Measurements from ENCODE around the gene SACM1L.
"Not testable (repeated sequence)": the region's sequence is repeated elsewhere in the genome, so short reads cannot be mapped to it uniquely, and the experiment has no call there.

Gene SACM1L

GRCh38 chr3:45746165-45746776 is 57.1 kb downstream of the SACM1L start:
- H2AFZ ChIP-seq (ENCODE audit: low read depth, low read length), result no peak overlapping the region
- ATAC-seq (ENCODE audit: insufficient read depth, low read depth), result no peak; the same call in 2 of the 3 replicates
- no peak overlapping the region for H3K4me2 ChIP-seq (ENCODE audit: insufficient read depth, low read length)
- no peak for DNase-seq
- no peak overlapping the region for H3K27ac ChIP-seq (ENCODE audit: low read length)
- H3K4me1 ChIP-seq (ENCODE audit: insufficient read depth, low read length), result no peaks in the 10 kb centered on the region
- no peaks in the 10 kb centered on the region for H3K79me2 ChIP-seq (ENCODE audit: insufficient read depth, low read length)
- TF ChIP-seq CTCF (IDR thresholded peaks at IDR 0.05; ENCODE audit: borderline replicate concordance, extremely low read depth, low read length, poor library complexity, severe bottlenecking) (no peak), EZH2 (IDR thresholded peaks at IDR 0.05; ENCODE audit: borderline replicate concordance, low read depth, low read length, severe bottlenecking) (no peak)
- H3K9ac ChIP-seq (ENCODE audit: low read depth, low read length), result no peak overlapping the region
- H3K27me3 ChIP-seq (ENCODE audit: insufficient read depth, low read length, poor library complexity), result no peaks in the 10 kb centered on the region
- H3K9me3 ChIP-seq (ENCODE audit: insufficient read depth, low read length, severe bottlenecking), result no peaks in the 10 kb centered on the region
- H4K20me1 ChIP-seq (ENCODE audit: insufficient read depth, low read length), result no peaks in the 10 kb centered on the region; the same call in 1 of the 2 replicates
- H3K4me3 ChIP-seq (ENCODE audit: low read depth in 1 of 2, low read length in 2 of 2), result no peak overlapping the region
- peaks cover 64% of the 10 kb centered on the region for H3K36me3 ChIP-seq (ENCODE audit: insufficient read depth, low read length)

- no peak overlapping the region for H3K4me3 ChIP-seq (ENCODE audit: low read depth in 1 of 2, low read length in 2 of 2)
- no peaks in the 10 kb centered on the region for H3K79me2 ChIP-seq (ENCODE audit: insufficient read depth, low read length)
- H3K4me1 ChIP-seq (ENCODE audit: insufficient read depth, low read length), result no peaks in the 10 kb centered on the region
- no peaks in the 10 kb centered on the region; the same call in 1 of the 2 replicates for H4K20me1 ChIP-seq (ENCODE audit: insufficient read depth, low read length)
- H3K27me3 ChIP-seq (ENCODE audit: insufficient read depth, low read length, poor library complexity), result no peaks in the 10 kb centered on the region
- H3K27ac ChIP-seq (ENCODE audit: low read length), result no peak overlapping the region
- no peak overlapping the region for H3K4me2 ChIP-seq (ENCODE audit: insufficient read depth, low read length)
- no peak for TF ChIP-seq EZH2 (IDR thresholded peaks at IDR 0.05; ENCODE audit: borderline replicate concordance, low read depth, low read length, severe bottlenecking)
- TF ChIP-seq CTCF (IDR thresholded peaks at IDR 0.05; ENCODE audit: borderline replicate concordance, extremely low read depth, low read length, poor library complexity, severe bottlenecking), result no peak
- no peak overlapping the region for H3K9ac ChIP-seq (ENCODE audit: low read depth, low read length)
- DNase-seq (no peak), ATAC-seq (ENCODE audit: insufficient read depth, low read depth) (no peak; the same call in 1 of the 3 replicates)
- H3K36me3 ChIP-seq (ENCODE audit: insufficient read depth, low read length), result peaks cover 57% of the 10 kb centered on the region
- H2AFZ ChIP-seq (ENCODE audit: low read depth, low read length), result no peak overlapping the region
- H3K9me3 ChIP-seq (ENCODE audit: insufficient read depth, low read length, severe bottlenecking), result no peaks in the 10 kb centered on the region
These were observed 57.8 kb downstream of the SACM1L start for GRCh38 chr3:45746777-45747622.

- H3K4me3 ChIP-seq (ENCODE audit: low read depth in 1 of 2, low read length in 2 of 2), result no peak overlapping the region
- no peak overlapping the region for H3K9ac ChIP-seq (ENCODE audit: low read depth, low read length)
- no peaks in the 10 kb centered on the region for H3K79me2 ChIP-seq (ENCODE audit: insufficient read depth, low read length)
- H4K20me1 ChIP-seq (ENCODE audit: insufficient read depth, low read length), result no peaks in the 10 kb centered on the region; the same call in 1 of the 2 replicates
- peaks cover 48% of the 10 kb centered on the region for H3K36me3 ChIP-seq (ENCODE audit: insufficient read depth, low read length)
- no peak for DNase-seq
- H3K27ac ChIP-seq (ENCODE audit: low read length), result no peak overlapping the region
- no peak overlapping the region for H3K4me2 ChIP-seq (ENCODE audit: insufficient read depth, low read length)
- no peak for ATAC-seq (ENCODE audit: insufficient read depth, low read depth)
- H2AFZ ChIP-seq (ENCODE audit: low read depth, low read length), result no peak overlapping the region
- TF ChIP-seq EZH2 (IDR thresholded peaks at IDR 0.05; ENCODE audit: borderline replicate concordance, low read depth, low read length, severe bottlenecking) (no peak), CTCF (IDR thresholded peaks at IDR 0.05; ENCODE audit: borderline replicate concordance, extremely low read depth, low read length, poor library complexity, severe bottlenecking) (no peak)
- no peaks in the 10 kb centered on the region for H3K9me3 ChIP-seq (ENCODE audit: insufficient read depth, low read length, severe bottlenecking)
- no peaks in the 10 kb centered on the region for H3K27me3 ChIP-seq (ENCODE audit: insufficient read depth, low read length, poor library complexity)
- no peaks in the 10 kb centered on the region for H3K4me1 ChIP-seq (ENCODE audit: insufficient read depth, low read length)
These were observed 58.9 kb downstream of the SACM1L start for GRCh38 chr3:45748068-45748467.

GRCh38 chr3:45749036-45749600 is 59.9 kb downstream of the SACM1L start:
- H3K4me3 ChIP-seq (ENCODE audit: low read depth in 1 of 2, low read length in 2 of 2); H2AFZ ChIP-seq (ENCODE audit: low read depth, low read length); H4K20me1 ChIP-seq (ENCODE audit: insufficient read depth, low read length); H3K79me2 ChIP-seq (ENCODE audit: insufficient read depth, low read length); H3K9me3 ChIP-seq (ENCODE audit: insufficient read depth, low read length, severe bottlenecking); ATAC-seq (ENCODE audit: insufficient read depth, low read depth); H3K4me2 ChIP-seq (ENCODE audit: insufficient read depth, low read length); H3K27me3 ChIP-seq (ENCODE audit: insufficient read depth, low read length, poor library complexity); H3K27ac ChIP-seq (ENCODE audit: low read length); H3K4me1 ChIP-seq (ENCODE audit: insufficient read depth, low read length); DNase-seq; H3K9ac ChIP-seq (ENCODE audit: low read depth, low read length): not testable (repeated sequence)
- peaks cover 38% of the 10 kb centered on the region for H3K36me3 ChIP-seq (ENCODE audit: insufficient read depth, low read length)
